T-helper 1 cell treated with Interleukin-12 subunit alpha and Interleukin-12 subunit beta and Interleukin-4 antibody, amounts not matched to agents 30 μg/mL and 1 μg/mL, for 36 hours (primary cell): ENCODE data around the gene LRRC75B.
A peak's percentile ranks its signal among the peaks of the same experiment; 100 is the strongest.

Experiments
- H3K27ac Mint-ChIP-seq: one replicate; pipeline ENCODE4 v1.8.0; 2021; ENCODE audit warnings: mild to moderate bottlenecking, mixed read lengths
- H3K27me3 Mint-ChIP-seq: one replicate; pipeline ENCODE4 v1.8.0; 2021; ENCODE audit warnings: low read depth, mixed read lengths
- H3K36me3 Mint-ChIP-seq: one replicate; pipeline ENCODE4 v1.8.0; 2021; ENCODE audit warnings: low read depth, mixed read lengths
- H3K4me1 Mint-ChIP-seq: one replicate; pipeline ENCODE4 v1.8.0; 2021; ENCODE audit warnings: low read depth, mixed read lengths
- H3K4me3 Mint-ChIP-seq: one replicate; pipeline ENCODE4 v1.8.0; 2021; ENCODE audit warnings: mild to moderate bottlenecking, moderate library complexity, mixed read lengths
- H3K9me3 Mint-ChIP-seq: one replicate; pipeline ENCODE4 v1.8.0; 2021; ENCODE audit warnings: mixed read lengths

The LRRC75B gene

GRCh38 chr22:24584166-24584790, 8.6 kb downstream of the LRRC75B start:
- no peak overlapping the region for H3K4me3 Mint-ChIP-seq

GRCh38 chr22:24583221-24584165, 9.4 kb downstream of the LRRC75B start:
- H3K4me3 Mint-ChIP-seq = no peak overlapping the region
- no peaks in the 10 kb centered on the region for H3K9me3 Mint-ChIP-seq
- H3K36me3 Mint-ChIP-seq = no peaks in the 10 kb centered on the region
- H3K27me3 Mint-ChIP-seq = no peaks in the 10 kb centered on the region
- no peaks in the 10 kb centered on the region for H3K4me1 Mint-ChIP-seq
- no peak overlapping the region for H3K27ac Mint-ChIP-seq

More at GRCh38 chr22:24584166-24584790, 8.6 kb downstream of the LRRC75B start:
- no peaks in the 10 kb centered on the region for H3K36me3 Mint-ChIP-seq
- no peak overlapping the region for H3K27ac Mint-ChIP-seq
- no peaks in the 10 kb centered on the region for H3K4me1 Mint-ChIP-seq
- no peaks in the 10 kb centered on the region for H3K27me3 Mint-ChIP-seq
- H3K9me3 Mint-ChIP-seq = no peaks in the 10 kb centered on the region

GRCh38 chr22:24582056-24582814, 10.6 kb downstream of the LRRC75B start:
- no peak overlapping the region for H3K27ac Mint-ChIP-seq
- H3K4me1 Mint-ChIP-seq = no peaks in the 10 kb centered on the region
- no peak overlapping the region for H3K4me3 Mint-ChIP-seq
- no peaks in the 10 kb centered on the region for H3K36me3 Mint-ChIP-seq
- H3K27me3 Mint-ChIP-seq = no peaks in the 10 kb centered on the region
- H3K9me3 Mint-ChIP-seq = no peaks in the 10 kb centered on the region

GRCh38 chr22:24580276-24580675, 12.6 kb downstream of the LRRC75B start:
- Mint-ChIP-seq H3K36me3 (peaks cover 5% of the 10 kb centered on the region), H3K9me3 (no peaks in the 10 kb centered on the region), H3K27ac (no peak overlapping the region), H3K4me1 (no peaks in the 10 kb centered on the region), H3K4me3 (no peak overlapping the region), H3K27me3 (no peaks in the 10 kb centered on the region)

GRCh38 chr22:24579258-24579601, 13.6 kb downstream of the LRRC75B start:
- Mint-ChIP-seq H3K27me3 (no peaks in the 10 kb centered on the region), H3K27ac (no peak overlapping the region), H3K36me3 (peaks cover 10% of the 10 kb centered on the region), H3K9me3 (no peaks in the 10 kb centered on the region), H3K4me1 (no peaks in the 10 kb centered on the region), H3K4me3 (no peak overlapping the region)

- H3K9me3 Mint-ChIP-seq = no peaks in the 10 kb centered on the region
- no peak overlapping the region for H3K4me3 Mint-ChIP-seq
- H3K27ac Mint-ChIP-seq = no peak overlapping the region
- no peaks in the 10 kb centered on the region for H3K27me3 Mint-ChIP-seq
- H3K36me3 Mint-ChIP-seq = peaks cover 10% of the 10 kb centered on the region
- no peaks in the 10 kb centered on the region for H3K4me1 Mint-ChIP-seq
Observed at GRCh38 chr22:24578355-24579257, 14.3 kb downstream of the LRRC75B start.

- Mint-ChIP-seq H3K36me3 (peaks cover 23% of the 10 kb centered on the region), H3K27ac (no peak overlapping the region)
Observed at GRCh38 chr22:24576778-24577177, 16.1 kb downstream of the LRRC75B start.

GRCh38 chr22:24571266-24571665, 21.6 kb downstream of the LRRC75B start:
- no peaks in the 10 kb centered on the region for H3K27me3 Mint-ChIP-seq
- no peak overlapping the region for H3K4me3 Mint-ChIP-seq
- no peak overlapping the region for H3K27ac Mint-ChIP-seq
- no peaks in the 10 kb centered on the region for H3K9me3 Mint-ChIP-seq
- H3K4me1 Mint-ChIP-seq = no peaks in the 10 kb centered on the region
- H3K36me3 Mint-ChIP-seq = peaks cover 42% of the 10 kb centered on the region

More at GRCh38 chr22:24576778-24577177, 16.1 kb downstream of the LRRC75B start:
- Mint-ChIP-seq H3K9me3 (no peaks in the 10 kb centered on the region), H3K4me3 (no peak overlapping the region), H3K27me3 (no peaks in the 10 kb centered on the region), H3K4me1 (no peaks in the 10 kb centered on the region)

- Mint-ChIP-seq H3K27me3 (no peaks in the 10 kb centered on the region), H3K27ac (no peak overlapping the region), H3K36me3 (peaks cover 39% of the 10 kb centered on the region), H3K4me1 (peaks cover 6% of the 10 kb centered on the region), H3K4me3 (no peak overlapping the region), H3K9me3 (no peaks in the 10 kb centered on the region)
Observed at GRCh38 chr22:24567668-24568067, 25.2 kb downstream of the LRRC75B start.

- Mint-ChIP-seq H3K36me3 (peaks cover 33% of the 10 kb centered on the region), H3K9me3 (no peaks in the 10 kb centered on the region), H3K27me3 (no peaks in the 10 kb centered on the region), H3K4me3 (no peak overlapping the region), H3K4me1 (peaks cover 7% of the 10 kb centered on the region), H3K27ac (no peak overlapping the region)
Observed at GRCh38 chr22:24566899-24567511, 25.9 kb downstream of the LRRC75B start.

- Mint-ChIP-seq H3K27ac (no peak overlapping the region), H3K36me3 (peaks cover 30% of the 10 kb centered on the region), H3K4me3 (no peak overlapping the region), H3K4me1 (peaks cover 9% of the 10 kb centered on the region), H3K27me3 (no peaks in the 10 kb centered on the region), H3K9me3 (no peaks in the 10 kb centered on the region)
Observed at GRCh38 chr22:24565077-24565476, 27.8 kb downstream of the LRRC75B start.

- Mint-ChIP-seq H3K4me3 (no peak overlapping the region), H3K27ac (peak overlapping the region; percentile 3), H3K9me3 (no peaks in the 10 kb centered on the region), H3K36me3 (peaks cover 26% of the 10 kb centered on the region), H3K4me1 (peaks cover 9% of the 10 kb centered on the region), H3K27me3 (no peaks in the 10 kb centered on the region)
Observed at GRCh38 chr22:24564376-24565058, 28.4 kb downstream of the LRRC75B start.

- peaks cover 26% of the 10 kb centered on the region for H3K36me3 Mint-ChIP-seq
- no peaks in the 10 kb centered on the region for H3K27me3 Mint-ChIP-seq
- no peak overlapping the region for H3K4me3 Mint-ChIP-seq
- H3K4me1 Mint-ChIP-seq = peaks cover 18% of the 10 kb centered on the region
- no peak overlapping the region for H3K27ac Mint-ChIP-seq
- H3K9me3 Mint-ChIP-seq = no peaks in the 10 kb centered on the region
Observed at GRCh38 chr22:24563246-24563645, 29.6 kb downstream of the LRRC75B start.
